ENCODE data around the gene MRPS35.
A peak's percentile ranks its signal among the peaks of the same experiment; 100 is the strongest.

Gene MRPS35

DNA sequence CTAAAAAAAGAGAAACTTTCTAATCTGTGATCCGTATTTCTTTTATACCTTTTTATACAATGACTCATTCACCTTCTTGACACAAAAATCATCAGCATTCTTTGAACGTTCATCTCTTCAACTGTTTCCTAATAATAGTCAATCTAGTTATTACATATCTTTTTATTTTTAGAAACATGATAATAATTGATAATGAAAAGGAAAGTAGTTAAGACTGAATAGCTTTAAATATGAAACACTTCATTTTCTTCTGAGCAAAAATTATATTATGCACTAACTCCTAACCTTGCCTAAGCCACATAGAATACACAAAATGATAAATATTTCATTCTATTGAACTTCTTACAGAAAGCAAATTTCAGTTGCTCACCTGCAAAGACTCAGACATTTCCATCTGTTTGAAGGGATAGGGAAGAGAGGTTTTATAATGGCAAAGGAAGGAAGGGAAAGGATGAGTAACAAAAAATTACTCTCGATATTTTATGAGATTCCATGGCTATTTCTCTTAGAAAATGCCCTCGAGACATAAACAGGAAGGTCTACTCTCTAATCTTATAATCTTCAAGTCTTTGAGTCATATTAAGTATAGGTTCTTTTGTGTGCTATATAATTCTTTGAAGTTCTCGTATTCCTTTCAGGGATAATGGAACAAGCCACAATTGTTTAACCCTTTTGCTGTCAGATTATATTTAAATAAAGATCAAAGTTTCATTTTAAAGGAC is 61.9 kb downstream of the MRPS35 start:
- no peak for DNase-seq
- Mint-ChIP-seq H3K27me3 (no peaks in the 10 kb centered on the region), H3K4me1 (ENCODE audit: low read depth) (peaks cover 3% of the 10 kb centered on the region), H3K4me3 (no peak overlapping the region), H3K36me3 (ENCODE audit: low read depth) (no peaks in the 10 kb centered on the region), H3K27ac (no peak overlapping the region), H3K9me3 (no peaks in the 10 kb centered on the region)

DNA sequence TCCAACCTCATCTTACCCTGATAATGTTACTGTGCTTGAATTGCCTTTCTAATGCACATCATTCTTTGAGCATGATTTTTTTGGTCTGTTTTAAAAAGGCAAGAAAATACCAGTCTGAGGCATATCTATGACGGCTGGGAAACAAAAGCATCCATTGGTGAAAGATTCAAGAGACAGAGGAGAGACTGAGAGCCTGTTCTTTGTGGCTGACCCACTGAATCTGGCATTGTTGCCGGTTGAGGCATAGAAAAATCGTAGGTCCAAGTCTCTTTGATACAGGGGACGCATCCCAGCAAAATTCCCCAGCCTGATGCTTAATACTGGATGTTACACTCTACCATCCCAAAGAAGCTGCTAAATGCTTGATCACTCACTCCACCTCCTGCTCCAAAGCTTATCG is 66.5 kb downstream of the MRPS35 start:
- Mint-ChIP-seq H3K27me3 (peaks cover 3% of the 10 kb centered on the region), H3K27ac (no peak overlapping the region), H3K9me3 (no peaks in the 10 kb centered on the region), H3K4me1 (ENCODE audit: low read depth) (peaks cover 19% of the 10 kb centered on the region), H3K36me3 (ENCODE audit: low read depth) (peaks cover 11% of the 10 kb centered on the region), H3K4me3 (no peak overlapping the region)
- no peak for DNase-seq

DNA sequence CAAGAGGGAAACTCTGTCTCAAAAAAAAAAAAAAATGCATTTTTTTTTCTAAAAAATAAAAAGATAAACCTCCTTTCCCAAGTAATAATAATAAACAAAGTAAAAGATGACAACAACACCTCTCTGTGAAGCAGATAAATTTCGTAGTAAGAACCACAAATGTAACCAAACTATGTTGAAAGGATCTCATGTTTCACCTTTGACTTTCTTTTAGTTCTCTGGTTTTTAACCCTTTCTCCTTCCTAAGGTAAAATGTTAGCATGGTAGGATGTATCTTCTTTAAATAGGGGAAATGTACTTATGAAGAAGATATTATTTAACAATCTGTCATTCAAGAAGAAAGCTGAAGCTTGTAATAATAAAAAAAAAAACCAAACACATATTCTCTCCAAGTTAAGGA is 67.6 kb downstream of the MRPS35 start:
- no peak for DNase-seq
- Mint-ChIP-seq H3K9me3 (no peaks in the 10 kb centered on the region), H3K27ac (no peak overlapping the region), H3K27me3 (peaks cover 3% of the 10 kb centered on the region), H3K36me3 (ENCODE audit: low read depth) (peaks cover 18% of the 10 kb centered on the region), H3K4me1 (ENCODE audit: low read depth) (peaks cover 27% of the 10 kb centered on the region), H3K4me3 (peak overlapping the region; percentile 23)

DNA sequence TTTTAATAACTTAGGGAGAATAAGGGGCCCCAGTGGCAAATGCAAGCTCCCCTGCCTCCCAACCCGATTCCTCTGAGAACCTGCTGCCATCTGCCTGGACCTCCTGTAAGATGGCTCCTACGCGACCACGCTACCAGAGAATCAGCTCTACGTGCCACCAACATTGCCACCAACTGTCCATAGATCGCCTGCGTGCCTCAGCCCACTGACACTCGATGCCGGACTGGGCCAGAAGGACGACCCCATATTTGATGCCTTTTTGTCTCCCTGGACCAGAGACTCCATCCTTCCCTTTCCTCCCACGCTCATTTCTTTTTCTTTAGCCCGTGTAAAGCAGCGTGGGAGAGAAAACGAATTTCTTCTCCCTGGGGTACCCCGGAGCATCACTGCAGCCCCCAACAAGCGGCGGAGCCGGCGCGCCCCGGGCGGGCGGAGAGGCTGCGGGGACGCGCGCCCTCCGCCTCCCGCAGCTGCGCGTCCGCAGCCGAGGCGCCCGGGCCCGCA is 68.8 kb downstream of the MRPS35 start:
- DNase-seq = no peak
- Mint-ChIP-seq H3K9me3 (no peaks in the 10 kb centered on the region), H3K4me1 (ENCODE audit: low read depth) (peaks cover 30% of the 10 kb centered on the region), H3K27me3 (peaks cover 3% of the 10 kb centered on the region), H3K36me3 (ENCODE audit: low read depth) (peaks cover 21% of the 10 kb centered on the region), H3K4me3 (peak overlapping the region; percentile 75), H3K27ac (peak overlapping the region; percentile 79)

- H3K27ac Mint-ChIP-seq = peak within 1 kb of the TSS; percentile 79
- H3K36me3 Mint-ChIP-seq (ENCODE audit: low read depth) = peaks cover 26% of the 10 kb centered on the region
- peaks cover 35% of the 10 kb centered on the region for H3K4me1 Mint-ChIP-seq (ENCODE audit: low read depth)
Measured at GRCh38 chr12:27779920-27780611, 69.4 kb downstream of the MRPS35 start, which contains the start of the genes KLHL42 and MANSC4. KLHL42 (plus strand) TSS chr12:27780233; CDS start chr12:27780331, 98 bp downstream. MANSC4 (minus strand) TSS chr12:27780236; CDS start chr12:27771276, 8,960 bp downstream.

GRCh38 chr12:27780612-27781408 is 70.2 kb downstream of the MRPS35 start:
- Mint-ChIP-seq H3K36me3 (ENCODE audit: low read depth) (peaks cover 26% of the 10 kb centered on the region), H3K27ac (peak overlapping the region; percentile 73), H3K4me1 (ENCODE audit: low read depth) (peaks cover 39% of the 10 kb centered on the region), H3K9me3 (no peaks in the 10 kb centered on the region), H3K4me3 (peak overlapping the region; percentile 81), H3K27me3 (peaks cover 3% of the 10 kb centered on the region)
- no peak for DNase-seq

More at GRCh38 chr12:27779920-27780611, 69.4 kb downstream of the MRPS35 start, which contains the start of the genes KLHL42 and MANSC4:
- no peaks in the 10 kb centered on the region for H3K9me3 Mint-ChIP-seq
- DNase-seq = peak; percentile 82
- peak within 1 kb of the TSS; percentile 81 for H3K4me3 Mint-ChIP-seq
- peaks cover 3% of the 10 kb centered on the region for H3K27me3 Mint-ChIP-seq

- peak overlapping the region; percentile 73 for H3K27ac Mint-ChIP-seq
Measured at GRCh38 chr12:27781680-27782079, 71.0 kb downstream of the MRPS35 start.

GRCh38 chr12:27782481-27782880 is 71.8 kb downstream of the MRPS35 start:
- peak overlapping the region; percentile 81 for H3K4me3 Mint-ChIP-seq
- H3K9me3 Mint-ChIP-seq = no peaks in the 10 kb centered on the region
- H3K4me1 Mint-ChIP-seq (ENCODE audit: low read depth) = peaks cover 47% of the 10 kb centered on the region
- no peak for DNase-seq
- H3K36me3 Mint-ChIP-seq (ENCODE audit: low read depth) = peaks cover 31% of the 10 kb centered on the region
- H3K27ac Mint-ChIP-seq = no peak overlapping the region
- peaks cover 3% of the 10 kb centered on the region for H3K27me3 Mint-ChIP-seq

More at GRCh38 chr12:27781680-27782079, 71.0 kb downstream of the MRPS35 start:
- Mint-ChIP-seq H3K4me1 (ENCODE audit: low read depth) (peaks cover 46% of the 10 kb centered on the region), H3K4me3 (peak overlapping the region; percentile 81), H3K9me3 (no peaks in the 10 kb centered on the region), H3K36me3 (ENCODE audit: low read depth) (peaks cover 31% of the 10 kb centered on the region), H3K27me3 (peaks cover 3% of the 10 kb centered on the region)
- DNase-seq = no peak

DNA sequence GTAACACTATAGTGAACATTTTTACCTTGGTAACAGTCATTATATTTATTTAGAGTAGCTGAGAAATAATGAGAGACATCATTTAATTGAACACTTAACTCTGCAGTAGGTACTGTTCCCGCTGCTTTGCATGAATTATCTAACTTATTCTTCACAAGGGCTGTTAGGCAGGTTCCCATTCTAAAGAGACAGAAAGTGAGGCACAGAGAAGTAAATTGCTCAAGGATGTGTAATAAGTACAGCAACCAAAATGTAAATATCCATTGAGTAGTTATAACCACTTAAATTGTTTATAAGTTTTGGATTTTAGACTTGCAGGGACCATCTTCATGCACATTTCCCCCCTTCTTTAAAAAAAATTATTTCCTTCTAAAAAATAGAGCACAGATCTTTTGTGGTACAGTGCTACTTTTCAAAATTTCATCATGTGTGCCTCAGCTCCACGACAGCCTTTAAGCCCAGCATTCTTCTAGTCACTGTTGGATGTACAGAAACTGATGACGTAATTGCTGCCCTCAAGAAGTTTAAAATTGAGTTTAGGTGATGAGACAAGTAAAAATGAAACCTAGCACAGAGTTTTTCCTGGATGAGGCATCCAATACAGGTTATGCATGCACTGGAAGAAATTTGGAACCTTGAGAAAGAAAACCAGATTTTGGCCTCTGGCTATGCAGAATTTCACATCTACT is 75.4 kb downstream of the MRPS35 start:
- no peak for DNase-seq
- Mint-ChIP-seq H3K4me1 (ENCODE audit: low read depth) (peaks cover 49% of the 10 kb centered on the region), H3K36me3 (ENCODE audit: low read depth) (peaks cover 49% of the 10 kb centered on the region), H3K27ac (peak overlapping the region; percentile 76), H3K4me3 (no peak overlapping the region), H3K9me3 (no peaks in the 10 kb centered on the region), H3K27me3 (no peaks in the 10 kb centered on the region)

GRCh38 chr12:27787559-27787958 is 76.9 kb downstream of the MRPS35 start:
- peaks cover 47% of the 10 kb centered on the region for H3K36me3 Mint-ChIP-seq (ENCODE audit: low read depth)
- H3K9me3 Mint-ChIP-seq = no peaks in the 10 kb centered on the region
- H3K4me3 Mint-ChIP-seq = no peak overlapping the region
- DNase-seq = no peak
- no peak overlapping the region for H3K27ac Mint-ChIP-seq
- no peaks in the 10 kb centered on the region for H3K27me3 Mint-ChIP-seq
- H3K4me1 Mint-ChIP-seq (ENCODE audit: low read depth) = peaks cover 34% of the 10 kb centered on the region

DNA sequence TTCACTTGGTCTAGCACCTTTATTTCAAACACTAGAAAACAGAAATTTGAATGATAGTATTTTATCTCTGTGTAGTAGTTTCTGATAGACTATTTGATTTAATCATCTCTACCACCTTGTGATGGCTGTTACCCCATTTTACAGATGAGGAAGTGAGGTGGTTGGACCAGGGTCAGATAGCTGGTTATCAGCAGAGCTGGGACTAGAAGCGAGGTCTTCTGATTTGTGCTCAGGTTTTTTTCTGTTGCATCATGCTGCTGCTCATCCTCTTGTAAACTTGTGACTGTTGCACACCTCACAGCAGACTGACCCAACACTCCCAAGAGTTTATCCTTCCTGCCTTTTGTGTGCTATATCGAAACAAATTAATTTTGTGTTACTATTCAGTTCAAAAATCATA is 79.5 kb downstream of the MRPS35 start:
- no peak overlapping the region for H3K4me3 Mint-ChIP-seq
- peaks cover 26% of the 10 kb centered on the region for H3K4me1 Mint-ChIP-seq (ENCODE audit: low read depth)
- H3K27me3 Mint-ChIP-seq = no peaks in the 10 kb centered on the region
- H3K27ac Mint-ChIP-seq = peak overlapping the region; percentile 7
- no peaks in the 10 kb centered on the region for H3K9me3 Mint-ChIP-seq
- DNase-seq = no peak
- H3K36me3 Mint-ChIP-seq (ENCODE audit: low read depth) = peaks cover 59% of the 10 kb centered on the region

DNA sequence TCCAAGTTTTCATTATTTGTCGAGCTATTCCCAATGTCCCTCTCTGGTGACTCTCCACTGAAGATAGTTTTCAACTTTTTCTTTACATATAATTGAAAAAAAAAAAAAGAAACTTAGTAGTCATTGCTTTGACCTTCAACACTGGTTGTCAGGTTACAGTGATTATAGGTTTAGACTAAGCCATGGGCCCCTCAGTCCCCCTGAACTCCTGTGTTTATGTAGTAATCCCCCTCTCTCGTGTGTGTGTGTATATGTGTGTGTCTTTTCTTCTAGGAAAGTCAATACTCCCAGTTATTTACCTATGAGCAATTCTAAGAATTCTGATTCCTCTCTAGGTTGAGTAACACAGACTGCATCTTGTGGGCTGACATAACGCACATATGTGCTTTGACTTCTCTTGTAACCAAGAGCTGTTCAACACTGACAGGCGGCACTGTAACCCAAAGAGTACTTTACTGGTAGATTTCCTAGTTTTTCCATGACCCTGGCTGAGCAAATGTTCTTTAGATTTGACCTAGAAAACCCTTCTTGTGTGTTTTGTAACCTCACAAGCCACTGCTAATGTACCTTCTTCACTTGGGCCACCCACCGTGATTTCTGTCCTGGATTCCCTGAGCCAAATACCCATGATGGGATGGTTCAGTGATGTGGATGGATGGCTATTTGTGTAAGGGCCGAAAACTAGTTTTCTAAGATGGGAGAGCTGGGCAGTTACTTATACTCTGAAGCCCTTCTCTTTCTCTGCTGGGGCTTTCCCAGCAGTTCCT is 84.4 kb downstream of the MRPS35 start:
- Mint-ChIP-seq H3K36me3 (ENCODE audit: low read depth) (peaks cover 83% of the 10 kb centered on the region), H3K4me1 (ENCODE audit: low read depth) (peaks cover 7% of the 10 kb centered on the region), H3K27me3 (no peaks in the 10 kb centered on the region), H3K4me3 (no peak overlapping the region), H3K27ac (no peak overlapping the region), H3K9me3 (no peaks in the 10 kb centered on the region)
- no peak for DNase-seq

DNA sequence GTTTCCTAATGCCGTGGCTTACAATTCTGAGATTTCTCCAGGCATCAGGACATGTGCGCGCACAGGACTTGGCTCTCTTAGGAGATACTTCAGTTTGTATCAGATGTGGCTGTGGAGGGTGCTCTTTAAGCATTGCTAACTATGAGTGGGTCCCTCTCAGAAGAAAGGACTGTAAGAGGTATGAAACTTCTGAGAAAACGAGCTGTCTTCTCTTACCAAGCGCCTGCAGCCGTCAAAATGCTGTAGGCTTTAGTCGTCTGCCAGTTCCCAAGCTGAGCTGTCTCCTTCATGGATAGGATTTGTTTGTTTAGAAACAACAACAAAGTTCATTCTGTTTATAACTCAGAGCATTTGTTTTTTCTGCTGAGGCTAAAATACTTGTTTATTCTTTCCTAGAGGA is 85.5 kb downstream of the MRPS35 start:
- no peaks in the 10 kb centered on the region for H3K9me3 Mint-ChIP-seq
- no peak overlapping the region for H3K4me3 Mint-ChIP-seq
- no peaks in the 10 kb centered on the region for H3K27me3 Mint-ChIP-seq
- peaks cover 18% of the 10 kb centered on the region for H3K4me1 Mint-ChIP-seq (ENCODE audit: low read depth)
- peaks cover 85% of the 10 kb centered on the region for H3K36me3 Mint-ChIP-seq (ENCODE audit: low read depth)
- H3K27ac Mint-ChIP-seq = no peak overlapping the region
- no peak for DNase-seq
